MCF 10A (cell line): ENCODE measurements around the gene WBP1L. TPM values are rescaled to one million over a fixed set of nuclear protein-coding genes. Genes with fewer than 3 reads are reported as not detected.

ENCODE experiments used
- BruUV-seq: library from RNA; stranded (reverse); fragments of 400-500 nt; replicated peaks from 2 replicates; lab custom pipeline; 2021; lab: Mats Ljungman, UMichigan
- CTCF ChIA-PET: fragments of 300-600 bp; sonication (Branson Sonifier 250); formaldehyde crosslinking; extraction: SDS; loops from one replicate; lab custom pipeline; 2021; ENCODE audit warnings: antibody characterized with exemption, inconsistent platforms; lab: Yijun Ruan, JAX
- POLR2A ChIA-PET: fragments of 300-600, 350-650 bp; sonication (Branson Sonifier 250); formaldehyde crosslinking; extraction: SDS; loops from one replicate; lab custom pipeline; 2020; ENCODE audit warnings: antibody characterized with exemption, inconsistent platforms; lab: Yijun Ruan, JAX
- DNase-seq: peaks from one replicate; pipeline ENCODE4 v3.0.0-alpha.2; 2018; ENCODE audit not compliant: unreplicated experiment
- H3K27ac Mint-ChIP-seq: one replicate; pipeline ENCODE4 v1.8.0; 2022; ENCODE audit warnings: mild to moderate bottlenecking, low read depth, mixed read lengths; ENCODE audit not compliant: unreplicated experiment
- H3K27me3 Mint-ChIP-seq: one replicate; pipeline ENCODE4 v1.8.0; 2022; ENCODE audit warnings: mixed read lengths; ENCODE audit not compliant: insufficient read depth, unreplicated experiment
- H3K36me3 Mint-ChIP-seq: one replicate; pipeline ENCODE4 v1.8.0; 2022; ENCODE audit warnings: mild to moderate bottlenecking, moderate library complexity, mixed read lengths; ENCODE audit not compliant: insufficient read depth, unreplicated experiment
- H3K4me1 Mint-ChIP-seq: one replicate; pipeline ENCODE4 v1.8.0; 2022; ENCODE audit warnings: mixed read lengths; ENCODE audit not compliant: insufficient read depth, unreplicated experiment
- H3K4me3 Mint-ChIP-seq: one replicate; pipeline ENCODE4 v1.8.0; 2022; ENCODE audit warnings: mild to moderate bottlenecking, moderate library complexity, mixed read lengths; ENCODE audit not compliant: unreplicated experiment
- H3K9me3 Mint-ChIP-seq: one replicate; pipeline ENCODE4 v1.8.0; 2022; ENCODE audit warnings: mixed read lengths; ENCODE audit not compliant: unreplicated experiment
- intact Hi-C: fragments of 100-400 bp; cut with micrococcal nuclease; formaldehyde crosslinking; loops from 2 replicates; pipeline ENCODE4 v1.14.1; 2022
- total RNA-seq: library from RNA; stranded (reverse); gene quantifications from 2 replicates; pipeline ENCODE4 v1.2.3, GENCODE V29; 2022
- TF ChIP-seq, protein P1 (sequence below): fragments of 200-600 bp; IDR thresholded peaks from one replicate; pipeline ENCODE4 v1.8.0; 2022; ENCODE audit warnings: antibody characterized with exemption, mild to moderate bottlenecking; ENCODE audit not compliant: unreplicated experiment

WBP1L gene
- total RNA-seq, 1 experiment from 2014 or later = 19.8 TPM

DNA sequence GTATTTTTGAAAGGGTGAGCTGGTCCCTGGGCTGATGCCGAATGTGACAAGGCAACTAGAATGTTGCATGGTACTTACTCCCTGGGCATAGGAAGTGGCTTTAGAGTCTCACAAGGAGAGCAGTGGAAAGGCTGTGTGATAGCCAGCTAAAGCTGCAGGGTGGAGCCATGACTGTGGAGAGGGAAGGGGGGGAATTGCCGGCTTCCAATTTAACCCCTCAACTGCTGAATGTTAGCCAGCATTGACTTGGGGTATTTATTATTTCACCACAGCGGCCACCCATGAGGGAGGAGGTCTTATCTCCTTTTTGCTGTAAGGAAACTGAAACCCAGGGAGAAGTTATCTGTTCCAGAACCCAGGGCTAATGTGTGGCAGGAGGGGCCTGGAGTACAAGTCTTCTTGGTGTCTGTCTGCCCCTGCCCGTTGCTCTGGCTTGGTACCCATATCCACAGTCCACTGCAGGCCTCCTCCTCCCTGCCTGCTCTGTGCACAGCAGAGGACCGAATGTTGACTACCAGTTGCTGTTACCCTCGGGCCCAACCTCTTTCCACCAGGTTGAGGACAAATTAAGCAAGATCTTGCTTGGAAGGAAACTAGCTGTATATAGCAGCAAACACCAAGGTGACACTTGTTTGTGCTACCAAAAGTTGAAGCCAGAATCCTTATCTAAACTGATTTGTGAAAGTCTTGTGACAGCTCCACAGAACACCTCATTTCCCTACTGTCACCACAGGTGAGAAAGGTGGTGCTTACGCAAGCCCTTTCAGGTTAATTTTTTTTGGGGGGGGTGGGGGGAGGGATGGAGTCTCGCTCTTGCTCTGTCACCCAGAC lies 37.6 kb downstream of the WBP1L start:
- no peak for DNase-seq
- Mint-ChIP-seq H3K27me3 (no peaks in the 10 kb centered on the region), H3K36me3 (peaks cover 19% of the 10 kb centered on the region), H3K4me3 (no peak overlapping the region), H3K4me1 (peaks cover 56% of the 10 kb centered on the region), H3K27ac (no peak overlapping the region), H3K9me3 (no peaks in the 10 kb centered on the region)
- ChIA-PET CTCF (interaction anchor here (0.6 to 1.2 kb wide), 4 partner anchors 28 to 463 kb away, joined by 3 to 7 read pairs (median 3); no protein-coding TSS in a partner anchor), POLR2A (interaction anchor here (1.3 to 11.0 kb wide), 7 partner anchors 10 to 67 kb away, joined by 5 to 120 read pairs (median 19); partner anchors contain the start of genes ARL3, SFXN2 and WBP1L)
- intact Hi-C loops = loop anchor here (5.0 kb wide), 1 partner anchor 39 kb away; the partner anchor contains the start of gene WBP1L
- TF ChIP-seq, protein P1, sequence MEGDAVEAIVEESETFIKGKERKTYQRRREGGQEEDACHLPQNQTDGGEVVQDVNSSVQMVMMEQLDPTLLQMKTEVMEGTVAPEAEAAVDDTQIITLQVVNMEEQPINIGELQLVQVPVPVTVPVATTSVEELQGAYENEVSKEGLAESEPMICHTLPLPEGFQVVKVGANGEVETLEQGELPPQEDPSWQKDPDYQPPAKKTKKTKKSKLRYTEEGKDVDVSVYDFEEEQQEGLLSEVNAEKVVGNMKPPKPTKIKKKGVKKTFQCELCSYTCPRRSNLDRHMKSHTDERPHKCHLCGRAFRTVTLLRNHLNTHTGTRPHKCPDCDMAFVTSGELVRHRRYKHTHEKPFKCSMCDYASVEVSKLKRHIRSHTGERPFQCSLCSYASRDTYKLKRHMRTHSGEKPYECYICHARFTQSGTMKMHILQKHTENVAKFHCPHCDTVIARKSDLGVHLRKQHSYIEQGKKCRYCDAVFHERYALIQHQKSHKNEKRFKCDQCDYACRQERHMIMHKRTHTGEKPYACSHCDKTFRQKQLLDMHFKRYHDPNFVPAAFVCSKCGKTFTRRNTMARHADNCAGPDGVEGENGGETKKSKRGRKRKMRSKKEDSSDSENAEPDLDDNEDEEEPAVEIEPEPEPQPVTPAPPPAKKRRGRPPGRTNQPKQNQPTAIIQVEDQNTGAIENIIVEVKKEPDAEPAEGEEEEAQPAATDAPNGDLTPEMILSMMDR = no peak
- no TSS peak for BruUV-seq

- no TSS peak for BruUV-seq
- peak overlapping the region; percentile 64 for H3K4me3 Mint-ChIP-seq
- TF ChIP-seq, protein P1 = no peak
- H3K27ac Mint-ChIP-seq = peak overlapping the region; percentile 89
- ChIA-PET CTCF (interaction anchor here (0.6 to 1.2 kb wide), 3 partner anchors 29 to 52 kb away, joined by 3 to 7 read pairs (median 3); no protein-coding TSS in a partner anchor), POLR2A (interaction anchor here (0.7 to 11.0 kb wide), 7 partner anchors 11 to 121 kb away, joined by 3 to 120 read pairs (median 6); partner anchors contain the start of genes ARL3, SFXN2 and WBP1L)
- no peaks in the 10 kb centered on the region for H3K9me3 Mint-ChIP-seq
- H3K36me3 Mint-ChIP-seq = peaks cover 19% of the 10 kb centered on the region
- H3K27me3 Mint-ChIP-seq = no peaks in the 10 kb centered on the region
- peaks cover 50% of the 10 kb centered on the region for H3K4me1 Mint-ChIP-seq
- DNase-seq = peak; percentile 81
- intact Hi-C loops = loop anchor here (2.0 to 5.0 kb wide), 2 partner anchors 29 to 40 kb away; partner anchors contain the start of gene WBP1L
Measured at GRCh38 chr10:102781921-102782557, 38.3 kb downstream of the WBP1L start.

GRCh38 chr10:102782673-102783551 lies 39.2 kb downstream of the WBP1L start:
- intact Hi-C loops = loop anchor here (2.0 to 5.0 kb wide), 2 partner anchors 30 to 41 kb away; partner anchors contain the start of gene WBP1L
- TF ChIP-seq, protein P1 = no peak
- peak overlapping the region; percentile 64 for H3K4me3 Mint-ChIP-seq
- TSS peak; percentile 28 for BruUV-seq
- peak overlapping the region; percentile 89 for H3K27ac Mint-ChIP-seq
- peaks cover 47% of the 10 kb centered on the region for H3K4me1 Mint-ChIP-seq
- peaks cover 19% of the 10 kb centered on the region for H3K36me3 Mint-ChIP-seq
- no peaks in the 10 kb centered on the region for H3K9me3 Mint-ChIP-seq
- no peaks in the 10 kb centered on the region for H3K27me3 Mint-ChIP-seq
- ChIA-PET POLR2A (interaction anchor here (0.7 to 11.0 kb wide), 14 partner anchors 12 to 141 kb away, joined by 3 to 120 read pairs (median 5); partner anchors contain the start of genes ARL3, SFXN2 and WBP1L), CTCF (interaction anchor here (0.6 to 7.2 kb wide), 4 partner anchors 8 to 1032 kb away, joined by 3 to 50 read pairs (median 3); no protein-coding TSS in a partner anchor)
- DNase-seq = peak; percentile 96
